HG03378 (cell line): ENCODE results near the gene DISC1.
"Not testable (repeated sequence)": the region's sequence is repeated elsewhere in the genome, so short reads cannot be mapped to it uniquely, and the experiment has no call there.

ENCODE experiments used
- ATAC-seq: cut with Tn5 transposase; IDR thresholded peaks from one replicate; pipeline ENCODE4 v1.9.1; 2021; ENCODE audit warnings: mild to moderate bottlenecking, moderate library complexity; ENCODE audit not compliant: unreplicated experiment

DISC1 gene

GRCh38 chr1:231763456-231763855 is 136.9 kb downstream of the DISC1 start:
- ATAC-seq: no peak

- not testable (repeated sequence) for ATAC-seq
These were observed 139.2 kb downstream of the DISC1 start for GRCh38 chr1:231765825-231766224.

GRCh38 chr1:231767471-231767870 is 140.9 kb downstream of the DISC1 start:
- ATAC-seq: no peak

- ATAC-seq: no peak
These were observed 141.8 kb downstream of the DISC1 start for GRCh38 chr1:231768416-231768815.

- ATAC-seq: no peak
These were observed 144.1 kb downstream of the DISC1 start for GRCh38 chr1:231770506-231771175.

- ATAC-seq: no peak
These were observed 148.2 kb downstream of the DISC1 start for GRCh38 chr1:231774719-231775335.

GRCh38 chr1:231776010-231776756 is 149.6 kb downstream of the DISC1 start:
- no peak for ATAC-seq

GRCh38 chr1:231776757-231777062 is 150.1 kb downstream of the DISC1 start:
- ATAC-seq: no peak

- ATAC-seq: no peak
These were observed 151.6 kb downstream of the DISC1 start for GRCh38 chr1:231778009-231778719.

- no peak for ATAC-seq
These were observed 152.5 kb downstream of the DISC1 start for GRCh38 chr1:231779081-231779480.

GRCh38 chr1:231781892-231782291 is 155.3 kb downstream of the DISC1 start:
- ATAC-seq: no peak

- not testable (repeated sequence) for ATAC-seq
These were observed 158.5 kb downstream of the DISC1 start for GRCh38 chr1:231785073-231785472.

GRCh38 chr1:231786126-231786525 is 159.5 kb downstream of the DISC1 start:
- no peak for ATAC-seq

- no peak for ATAC-seq
These were observed 166.0 kb downstream of the DISC1 start for GRCh38 chr1:231792634-231793033.

GRCh38 chr1:231793893-231794292 is 167.3 kb downstream of the DISC1 start:
- ATAC-seq: no peak

- ATAC-seq: no peak
These were observed 169.6 kb downstream of the DISC1 start for GRCh38 chr1:231796141-231796540.

GRCh38 chr1:231799363-231799986 is 172.9 kb downstream of the DISC1 start:
- ATAC-seq: no peak

GRCh38 chr1:231800108-231800507 is 173.5 kb downstream of the DISC1 start:
- ATAC-seq: no peak

GRCh38 chr1:231801042-231801585 is 174.5 kb downstream of the DISC1 start:
- no peak for ATAC-seq

- ATAC-seq: no peak
These were observed 176.8 kb downstream of the DISC1 start for GRCh38 chr1:231803353-231803752.
